HG03097 (cell line): Measurements from ENCODE around the gene LAMA4.
"Not testable (repeated sequence)": the region's sequence is repeated elsewhere in the genome, so short reads cannot be mapped to it uniquely, and the experiment has no call there.

ENCODE experiments used
- ATAC-seq: cut with Tn5 transposase; IDR thresholded peaks from one replicate; pipeline ENCODE4 v1.9.1; 2021; ENCODE audit not compliant: unreplicated experiment, low FRiP score

The LAMA4 gene

GRCh38 chr6:112113918-112114317 is 140.4 kb downstream of the LAMA4 start:
- ATAC-seq = no peak

GRCh38 chr6:112113431-112113830 is 140.9 kb downstream of the LAMA4 start:
- no peak for ATAC-seq

DNA sequence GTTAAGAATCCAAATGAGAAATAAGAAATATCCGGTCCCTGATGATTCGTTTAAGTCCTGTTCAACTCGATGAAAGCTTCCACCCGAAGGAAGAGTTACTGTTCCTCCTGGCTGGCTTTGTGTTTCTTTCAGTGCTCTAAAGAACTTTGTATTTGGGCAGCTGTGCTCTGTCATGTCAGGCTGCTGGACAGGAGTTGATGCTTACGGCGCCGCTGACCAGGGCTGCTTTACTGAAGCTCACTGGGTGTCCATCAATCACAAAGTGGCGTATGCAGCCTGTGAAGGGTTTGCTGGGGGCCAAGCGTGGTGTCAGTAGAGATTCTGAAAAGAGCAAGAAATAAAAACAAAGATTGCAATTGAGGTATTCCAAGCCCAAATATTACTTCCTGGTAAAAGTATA is 145.1 kb downstream of the LAMA4 start:
- no peak for ATAC-seq

GRCh38 chr6:112106562-112106961 is 147.8 kb downstream of the LAMA4 start:
- ATAC-seq = no peak

GRCh38 chr6:112106026-112106425 is 148.3 kb downstream of the LAMA4 start:
- not testable (repeated sequence) for ATAC-seq

DNA sequence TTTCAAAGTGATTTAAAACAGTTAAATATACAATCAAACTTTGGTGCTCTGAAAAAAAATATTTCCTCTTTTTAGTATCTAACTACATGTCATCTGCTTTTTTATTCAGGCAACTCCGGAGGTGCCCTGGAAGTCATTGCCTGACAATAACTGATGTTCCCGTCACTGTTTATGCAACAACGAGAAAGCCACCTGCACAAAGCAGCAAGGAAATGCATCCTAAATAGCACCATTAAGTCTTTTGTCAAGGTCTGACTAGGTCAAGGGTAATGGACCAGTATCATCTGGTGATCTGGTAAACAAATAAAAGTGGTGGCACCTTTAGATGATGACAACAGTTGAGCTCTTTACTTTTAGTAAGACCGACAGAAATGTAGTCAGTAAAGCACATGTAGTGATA is 153.8 kb downstream of the LAMA4 start:
- ATAC-seq = no peak

DNA sequence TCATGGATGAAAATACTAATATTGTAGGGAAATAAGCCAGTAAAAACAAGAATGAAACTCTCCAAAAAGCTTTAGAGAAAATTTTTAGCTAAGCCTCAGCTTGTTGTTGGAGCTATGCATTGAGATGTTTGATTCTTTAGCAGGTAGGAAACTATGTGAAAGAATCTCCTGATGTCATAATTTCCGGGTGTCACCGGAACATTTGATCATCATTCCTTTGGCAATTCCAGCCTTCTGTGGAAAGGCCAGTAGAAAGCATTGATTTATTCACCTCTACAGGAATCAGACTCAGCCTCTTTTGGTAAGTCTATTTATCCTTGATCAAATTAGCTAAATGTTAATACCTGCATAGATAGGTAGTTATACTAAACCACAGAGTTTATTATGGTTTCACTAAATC is 157.5 kb downstream of the LAMA4 start:
- no peak for ATAC-seq

DNA sequence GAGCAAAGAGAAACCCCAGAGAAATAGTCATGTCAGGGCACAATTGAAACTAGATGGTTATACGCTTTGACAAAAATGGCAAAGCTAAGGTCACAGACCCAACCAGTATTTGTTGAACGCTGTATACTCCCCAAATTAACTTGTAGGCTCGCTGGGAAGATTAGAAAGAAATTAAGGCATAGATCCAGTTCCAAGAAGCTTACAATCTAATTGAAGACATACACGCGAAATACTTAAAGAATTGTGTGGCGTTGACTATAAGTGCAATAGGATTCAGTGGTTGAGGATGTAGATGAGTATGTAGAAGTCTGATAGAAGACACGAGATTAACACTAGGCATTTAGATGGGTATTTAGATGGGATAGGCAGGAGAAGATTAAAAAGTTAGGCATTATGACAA is 166.5 kb downstream of the LAMA4 start:
- no peak for ATAC-seq

- ATAC-seq = peak; percentile 98
These were observed 167.0 kb downstream of the LAMA4 start, which contains the start of the genes FAM229B and TUBE1 for GRCh38 chr6:112087136-112087911. FAM229B (plus strand) TSS chr6:112087591; CDS start chr6:112099284, 11,693 bp downstream. TUBE1 (minus strand) TSS chr6:112087482; CDS start chr6:112087434, 48 bp downstream.

DNA sequence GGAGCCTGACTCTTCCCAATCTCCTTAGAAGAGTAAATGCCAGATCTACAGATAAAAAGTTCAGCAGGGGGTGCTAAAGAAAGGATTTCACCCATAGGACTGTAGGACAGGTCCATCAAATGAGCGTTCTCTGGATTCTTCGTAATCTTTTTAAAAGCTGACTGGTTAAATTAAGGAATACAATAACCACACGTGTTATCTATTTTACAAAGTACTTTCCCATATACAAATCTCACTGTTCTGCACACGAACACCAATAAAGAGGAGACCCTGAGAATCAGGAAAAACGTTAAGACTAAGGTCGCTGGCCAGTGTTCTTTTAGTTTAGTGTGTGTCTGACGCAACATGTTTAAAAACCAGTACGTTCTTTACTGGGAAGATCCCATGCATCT is 167.6 kb downstream of the LAMA4 start:
- ATAC-seq = no peak

DNA sequence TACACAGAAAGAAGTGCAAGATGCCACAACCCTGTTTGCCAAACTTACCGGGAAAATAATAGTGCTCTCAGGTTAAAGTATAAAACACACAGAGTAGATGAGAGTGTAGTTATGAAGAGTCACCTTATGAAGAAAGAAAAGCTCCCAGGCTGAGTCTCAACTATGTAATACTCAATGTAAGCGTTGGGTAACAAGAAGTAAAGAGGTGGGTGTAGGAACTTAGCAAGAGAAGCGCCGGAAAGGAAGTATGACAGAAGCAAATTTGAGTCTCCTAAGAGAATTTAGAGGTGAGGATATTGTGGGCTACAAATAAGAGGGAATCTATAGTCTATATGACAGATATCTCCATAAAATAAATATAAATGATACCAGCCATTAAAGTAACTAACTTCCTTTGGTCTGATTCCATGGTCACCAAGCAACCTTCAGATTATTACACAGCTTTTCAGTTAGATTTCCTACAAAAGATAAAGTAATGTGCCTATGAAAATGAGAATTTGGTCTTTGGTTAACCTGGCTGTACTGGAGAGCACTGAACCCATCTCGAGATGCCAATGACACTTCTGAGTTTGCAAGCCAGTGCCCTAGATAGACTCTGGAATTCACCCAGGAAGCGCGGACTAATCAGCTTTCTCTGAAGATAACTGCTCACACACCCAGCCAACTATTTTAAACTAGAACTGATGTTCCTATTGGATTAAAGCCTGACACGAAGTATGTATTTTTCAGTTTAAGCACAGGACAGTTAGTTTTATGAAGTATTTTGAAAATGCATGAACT is 168.9 kb downstream of the LAMA4 start:
- no peak for ATAC-seq

DNA sequence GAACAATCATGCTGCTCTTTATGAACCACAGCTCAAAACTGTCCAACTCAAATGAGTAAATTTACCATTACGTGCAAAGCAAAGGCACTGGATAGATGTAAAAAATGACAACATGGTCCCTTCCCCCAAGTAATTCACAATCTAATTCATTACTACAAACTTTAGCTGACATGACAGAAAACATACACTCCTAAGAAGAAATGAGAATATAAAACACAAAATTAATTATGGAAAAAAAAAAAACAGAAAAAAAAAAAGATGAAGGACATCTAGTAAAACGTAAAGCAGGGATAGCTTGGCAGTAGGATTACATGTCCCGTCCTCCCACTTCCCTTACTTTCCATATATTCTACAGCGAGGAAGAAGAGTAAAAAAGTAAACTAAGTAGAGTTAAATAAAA is 172.8 kb downstream of the LAMA4 start:
- no peak for ATAC-seq

DNA sequence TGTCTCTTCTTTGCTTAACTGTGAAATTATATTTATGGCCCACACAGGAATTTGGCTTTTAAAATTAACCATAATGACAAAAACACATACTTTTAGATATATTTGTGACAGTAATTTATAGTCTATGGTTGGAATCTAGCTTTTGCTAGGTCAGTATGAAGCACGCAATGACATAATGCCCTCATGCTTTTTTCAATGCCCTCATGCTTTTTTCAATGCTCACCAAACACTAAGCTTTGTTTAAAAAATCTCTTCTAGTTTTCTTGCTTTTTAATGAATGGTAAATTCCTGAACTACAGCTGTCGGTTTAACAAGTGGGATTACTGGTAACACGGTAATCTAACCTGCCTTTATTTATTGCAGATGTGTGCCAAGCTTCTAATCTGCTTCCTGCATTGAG is 187.8 kb downstream of the LAMA4 start:
- no peak for ATAC-seq

GRCh38 chr6:112065426-112065986 is 188.9 kb downstream of the LAMA4 start:
- ATAC-seq = no peak

DNA sequence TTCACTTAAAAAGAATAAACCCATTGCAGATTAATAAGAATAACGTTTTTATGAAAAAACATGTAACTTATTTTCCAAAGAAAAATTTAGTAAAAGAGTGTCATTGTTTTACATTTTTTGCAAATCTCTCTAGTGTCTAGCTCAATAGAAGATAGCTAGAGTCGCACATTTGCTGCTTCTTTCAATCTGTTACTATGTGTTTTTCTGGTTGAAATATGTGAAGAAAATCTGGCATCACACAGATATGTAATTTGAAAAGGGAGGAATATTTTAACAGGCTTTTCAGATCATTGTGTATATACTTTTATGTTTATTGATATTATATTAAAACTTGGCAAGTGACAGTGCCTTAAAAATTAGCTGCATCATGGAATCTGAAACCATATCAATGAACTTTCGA is 191.4 kb downstream of the LAMA4 start:
- no peak for ATAC-seq

DNA sequence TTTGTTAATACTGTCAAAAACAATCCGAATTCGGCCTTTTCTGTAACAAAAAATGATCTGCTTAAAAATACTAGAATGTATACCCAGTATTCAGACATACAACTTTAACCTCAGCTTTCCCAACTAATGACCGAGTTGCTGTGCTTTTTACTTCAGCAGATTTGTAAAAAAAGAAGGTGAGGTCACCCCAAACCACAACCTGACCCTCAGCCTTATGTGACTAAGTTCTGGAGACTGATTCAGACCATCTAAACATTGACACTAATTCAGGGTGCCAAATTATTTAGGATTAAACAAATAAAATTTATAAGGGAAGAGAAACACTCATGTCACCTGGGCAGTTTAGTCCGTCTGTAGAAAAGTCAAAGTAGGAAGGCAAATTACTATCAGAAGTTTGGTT is 192.8 kb downstream of the LAMA4 start:
- no peak for ATAC-seq
